ENCODE measurements around the gene TRPV5. TPM values are rescaled to one million over a fixed set of nuclear protein-coding genes. Genes with fewer than 3 reads are reported as not detected.

The TRPV5 gene
- total and polyA plus RNA-seq, 7 experiments from 2014 or later, result not detected

GRCh38 chr7:142914121-142914520 is 19.4 kb downstream of the TRPV5 start:
- H3K9me3 ChIP-seq (ENCODE audit: control insufficient read depth in 2 of 3, low read length in 3 of 3), result no peaks in the 10 kb centered on the region
- ChIA-PET POLR2A (no interaction called here), CTCF (no interaction called here)
- ATAC-seq (no peak), DNase-seq (no peak)
- H3K4me3 ChIP-seq (ENCODE audit: low read length), result no peak overlapping the region
- peak overlapping the region in 1 of 9 donors; percentile 49 for H3K27ac Mint-ChIP-seq
- H3K36me3 Mint-ChIP-seq, result no peaks in the 10 kb centered on the region
- intact Hi-C loops (cut with micrococcal nuclease), result no loop called here
- H3K36me3 ChIP-seq (ENCODE audit: control insufficient read depth in 2 of 3, insufficient read depth in 3 of 3, low read length in 3 of 3), result no peaks in the 10 kb centered on the region
- H3K9me3 Mint-ChIP-seq, result no peaks in the 10 kb centered on the region
- H3K4me1 Mint-ChIP-seq, result peaks cover 0 to 4% (median 0%) of the 10 kb centered on the region in 7 donors
- no peaks in the 10 kb centered on the region for H3K27me3 ChIP-seq (ENCODE audit: control insufficient read depth in 2 of 2, insufficient read depth in 2 of 2, low read length in 2 of 2)
- no peak overlapping the region for H3K27ac ChIP-seq (ENCODE audit: low read depth, low read length)
- H3K4me1 ChIP-seq (ENCODE audit: control insufficient read depth in 2 of 2, insufficient read depth in 2 of 2, low read length in 2 of 2), result no peaks in the 10 kb centered on the region
- no peak overlapping the region for H3K4me3 Mint-ChIP-seq
- H3K27me3 Mint-ChIP-seq, result peaks cover 13 to 33% (median 24%) of the 10 kb centered on the region in 5 donors

GRCh38 chr7:142913566-142913965 is 20.0 kb downstream of the TRPV5 start:
- POLR2A ChIA-PET, result no interaction called here
- no peak overlapping the region for H3K27ac ChIP-seq (ENCODE audit: low read depth, low read length)
- DNase-seq, result no peak
- intact Hi-C loops (cut with micrococcal nuclease), result no loop called here
- Mint-ChIP-seq H3K4me3 (no peak overlapping the region), H3K4me1 (peaks cover 0 to 7% (median 0%) of the 10 kb centered on the region in 7 donors), H3K36me3 (no peaks in the 10 kb centered on the region), H3K27ac (peak overlapping the region in 1 of 9 donors; percentile 49), H3K9me3 (no peaks in the 10 kb centered on the region), H3K27me3 (peaks cover 14 to 37% (median 23%) of the 10 kb centered on the region in 5 donors)
- H3K36me3 ChIP-seq (ENCODE audit: control insufficient read depth in 2 of 3, insufficient read depth in 3 of 3, low read length in 3 of 3), result no peaks in the 10 kb centered on the region
- H3K4me1 ChIP-seq (ENCODE audit: control insufficient read depth in 2 of 2, insufficient read depth in 2 of 2, low read length in 2 of 2), result no peaks in the 10 kb centered on the region
- no peak for ATAC-seq
- CTCF ChIA-PET, result no interaction called here
- no peak overlapping the region for H3K4me3 ChIP-seq (ENCODE audit: low read length)
- no peaks in the 10 kb centered on the region for H3K27me3 ChIP-seq (ENCODE audit: control insufficient read depth in 2 of 2, insufficient read depth in 2 of 2, low read length in 2 of 2)
- H3K9me3 ChIP-seq (ENCODE audit: control insufficient read depth in 2 of 3, low read length in 3 of 3), result no peaks in the 10 kb centered on the region

- H3K9me3 ChIP-seq (ENCODE audit: control insufficient read depth in 2 of 3, low read length in 3 of 3), result no peaks in the 10 kb centered on the region
- no peak overlapping the region for H3K27ac ChIP-seq (ENCODE audit: low read depth, low read length)
- ChIA-PET POLR2A (no interaction called here), CTCF (no interaction called here)
- H3K27me3 ChIP-seq (ENCODE audit: control insufficient read depth in 2 of 2, insufficient read depth in 2 of 2, low read length in 2 of 2), result no peaks in the 10 kb centered on the region
- no peaks in the 10 kb centered on the region for H3K9me3 Mint-ChIP-seq
- H3K4me1 ChIP-seq (ENCODE audit: control insufficient read depth in 2 of 2, insufficient read depth in 2 of 2, low read length in 2 of 2), result no peaks in the 10 kb centered on the region
- peaks cover 14 to 34% (median 21%) of the 10 kb centered on the region in 5 donors for H3K27me3 Mint-ChIP-seq
- H3K36me3 ChIP-seq (ENCODE audit: control insufficient read depth in 2 of 3, insufficient read depth in 3 of 3, low read length in 3 of 3), result no peaks in the 10 kb centered on the region
- DNase-seq (no peak), ATAC-seq (no peak)
- H3K4me3 ChIP-seq (ENCODE audit: low read length), result no peak overlapping the region
- peaks cover 0 to 7% (median 0%) of the 10 kb centered on the region in 7 donors for H3K4me1 Mint-ChIP-seq
- intact Hi-C loops (cut with micrococcal nuclease), result no loop called here
- H3K4me3 Mint-ChIP-seq, result no peak overlapping the region
- H3K27ac Mint-ChIP-seq, result no peak overlapping the region
- H3K36me3 Mint-ChIP-seq, result no peaks in the 10 kb centered on the region
Measured at GRCh38 chr7:142913051-142913450, 20.5 kb downstream of the TRPV5 start.

GRCh38 chr7:142910481-142910880 is 23.1 kb downstream of the TRPV5 start:
- no peaks in the 10 kb centered on the region for H3K27me3 ChIP-seq (ENCODE audit: control insufficient read depth in 2 of 2, insufficient read depth in 2 of 2, low read length in 2 of 2)
- H3K36me3 ChIP-seq (ENCODE audit: control insufficient read depth in 2 of 3, insufficient read depth in 3 of 3, low read length in 3 of 3), result no peaks in the 10 kb centered on the region
- H3K4me1 ChIP-seq (ENCODE audit: control insufficient read depth in 2 of 2, insufficient read depth in 2 of 2, low read length in 2 of 2), result no peaks in the 10 kb centered on the region
- ChIA-PET POLR2A (interaction anchor here (0.7 kb wide), 1 partner anchor 16 kb away, joined by 3 read pairs; no protein-coding TSS in a partner anchor), CTCF (no interaction called here)
- DNase-seq (no peak), ATAC-seq (no peak)
- Mint-ChIP-seq H3K9me3 (peaks cover 0 to 6% (median 0%) of the 10 kb centered on the region in 11 donors), H3K4me3 (no peak overlapping the region), H3K4me1 (peaks cover 0 to 7% (median 0%) of the 10 kb centered on the region in 7 donors), H3K27ac (no peak overlapping the region), H3K36me3 (peaks cover 0 to 3% (median 0%) of the 10 kb centered on the region in 5 donors), H3K27me3 (peaks cover 18 to 43% (median 20%) of the 10 kb centered on the region in 5 donors)
- no peak overlapping the region for H3K27ac ChIP-seq (ENCODE audit: low read depth, low read length)
- H3K9me3 ChIP-seq (ENCODE audit: control insufficient read depth in 2 of 3, low read length in 3 of 3), result no peaks in the 10 kb centered on the region
- intact Hi-C loops (cut with micrococcal nuclease), result no loop called here
- H3K4me3 ChIP-seq (ENCODE audit: low read length), result no peak overlapping the region

GRCh38 chr7:142910031-142910433 is 23.5 kb downstream of the TRPV5 start:
- Histone ChIP-seq H3K27ac (ENCODE audit: low read depth, low read length) (no peak overlapping the region), H3K4me1 (ENCODE audit: control insufficient read depth in 2 of 2, insufficient read depth in 2 of 2, low read length in 2 of 2) (no peaks in the 10 kb centered on the region), H3K27me3 (ENCODE audit: control insufficient read depth in 2 of 2, insufficient read depth in 2 of 2, low read length in 2 of 2) (no peaks in the 10 kb centered on the region), H3K36me3 (ENCODE audit: control insufficient read depth in 2 of 3, insufficient read depth in 3 of 3, low read length in 3 of 3) (no peaks in the 10 kb centered on the region), H3K9me3 (ENCODE audit: control insufficient read depth in 2 of 3, low read length in 3 of 3) (no peaks in the 10 kb centered on the region), H3K4me3 (ENCODE audit: low read length) (no peak overlapping the region)
- H3K27ac Mint-ChIP-seq, result no peak overlapping the region
- peaks cover 18 to 43% (median 20%) of the 10 kb centered on the region in 5 donors for H3K27me3 Mint-ChIP-seq
- ChIA-PET CTCF (no interaction called here), POLR2A (interaction anchor here (0.7 kb wide), 1 partner anchor 15 kb away, joined by 3 read pairs; no protein-coding TSS in a partner anchor)
- peaks cover 0 to 7% (median 0%) of the 10 kb centered on the region in 7 donors for H3K4me1 Mint-ChIP-seq
- peaks cover 0 to 6% (median 0%) of the 10 kb centered on the region in 11 donors for H3K9me3 Mint-ChIP-seq
- intact Hi-C loops (cut with micrococcal nuclease), result no loop called here
- H3K4me3 Mint-ChIP-seq, result no peak overlapping the region
- peaks cover 0 to 3% (median 0%) of the 10 kb centered on the region in 5 donors for H3K36me3 Mint-ChIP-seq
- no peak for ATAC-seq
- no peak for DNase-seq

- Mint-ChIP-seq H3K27ac (no peak overlapping the region), H3K4me1 (peaks cover 0 to 7% (median 0%) of the 10 kb centered on the region in 7 donors), H3K27me3 (peaks cover 16 to 40% (median 20%) of the 10 kb centered on the region in 5 donors), H3K36me3 (peaks cover 0 to 3% (median 0%) of the 10 kb centered on the region in 5 donors), H3K9me3 (peaks cover 0 to 12% (median 0%) of the 10 kb centered on the region in 11 donors), H3K4me3 (no peak overlapping the region)
- Histone ChIP-seq H3K4me3 (ENCODE audit: low read length) (no peak overlapping the region), H3K4me1 (ENCODE audit: control insufficient read depth in 2 of 2, insufficient read depth in 2 of 2, low read length in 2 of 2) (no peaks in the 10 kb centered on the region), H3K9me3 (ENCODE audit: control insufficient read depth in 2 of 3, low read length in 3 of 3) (peaks cover 0 to 3% (median 0%) of the 10 kb centered on the region in 3 experiments), H3K27ac (ENCODE audit: low read depth, low read length) (no peak overlapping the region), H3K36me3 (ENCODE audit: control insufficient read depth in 2 of 3, insufficient read depth in 3 of 3, low read length in 3 of 3) (no peaks in the 10 kb centered on the region), H3K27me3 (ENCODE audit: control insufficient read depth in 2 of 2, insufficient read depth in 2 of 2, low read length in 2 of 2) (peaks cover 0 to 2% of the 10 kb centered on the region in 2 donors)
- ChIA-PET POLR2A (interaction anchor here (0.7 kb wide), 1 partner anchor 15 kb away, joined by 3 read pairs; no protein-coding TSS in a partner anchor), CTCF (no interaction called here)
- intact Hi-C loops (cut with micrococcal nuclease), result no loop called here
- DNase-seq (no peak), ATAC-seq (peak; percentile 72)
Measured at GRCh38 chr7:142908921-142909890, 24.3 kb downstream of the TRPV5 start.
